GM20000 (cell line): ENCODE measurements around the gene CAMKMT.

Experiments used
- DNase-seq: peaks from one replicate; pipeline ENCODE4 v3.0.0; 2012; ENCODE audit warnings: low spot score
- TF ChIP-seq, protein P1 (sequence below): IDR thresholded peaks from 2 replicates; pipeline ENCODE4 v1.5.1; 2012; ENCODE audit warnings: mild to moderate bottlenecking, control low read depth; ENCODE audit errors: extremely low read depth, missing control alignments

CAMKMT gene

DNA sequence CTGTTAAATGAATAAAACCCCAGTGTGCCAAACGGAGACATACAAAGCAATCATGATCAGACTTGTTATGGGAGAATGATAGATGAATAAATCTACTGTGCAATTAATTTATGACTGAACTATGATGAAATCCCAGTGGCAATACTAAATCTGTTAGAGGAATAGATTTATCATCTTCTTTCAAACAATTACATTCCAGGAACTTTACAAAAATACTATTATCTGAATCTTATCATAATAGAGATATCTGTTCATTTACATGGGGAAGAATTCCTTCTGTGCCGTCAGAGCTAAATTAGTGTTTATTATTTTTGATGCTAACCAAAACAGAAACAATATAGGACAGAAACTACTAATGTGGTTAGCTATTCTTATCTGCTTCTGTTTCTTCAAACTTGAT lies 208.5 kb downstream of the CAMKMT start:
- TF ChIP-seq, protein P1, sequence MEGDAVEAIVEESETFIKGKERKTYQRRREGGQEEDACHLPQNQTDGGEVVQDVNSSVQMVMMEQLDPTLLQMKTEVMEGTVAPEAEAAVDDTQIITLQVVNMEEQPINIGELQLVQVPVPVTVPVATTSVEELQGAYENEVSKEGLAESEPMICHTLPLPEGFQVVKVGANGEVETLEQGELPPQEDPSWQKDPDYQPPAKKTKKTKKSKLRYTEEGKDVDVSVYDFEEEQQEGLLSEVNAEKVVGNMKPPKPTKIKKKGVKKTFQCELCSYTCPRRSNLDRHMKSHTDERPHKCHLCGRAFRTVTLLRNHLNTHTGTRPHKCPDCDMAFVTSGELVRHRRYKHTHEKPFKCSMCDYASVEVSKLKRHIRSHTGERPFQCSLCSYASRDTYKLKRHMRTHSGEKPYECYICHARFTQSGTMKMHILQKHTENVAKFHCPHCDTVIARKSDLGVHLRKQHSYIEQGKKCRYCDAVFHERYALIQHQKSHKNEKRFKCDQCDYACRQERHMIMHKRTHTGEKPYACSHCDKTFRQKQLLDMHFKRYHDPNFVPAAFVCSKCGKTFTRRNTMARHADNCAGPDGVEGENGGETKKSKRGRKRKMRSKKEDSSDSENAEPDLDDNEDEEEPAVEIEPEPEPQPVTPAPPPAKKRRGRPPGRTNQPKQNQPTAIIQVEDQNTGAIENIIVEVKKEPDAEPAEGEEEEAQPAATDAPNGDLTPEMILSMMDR = no peak
- DNase-seq = no peak

DNA sequence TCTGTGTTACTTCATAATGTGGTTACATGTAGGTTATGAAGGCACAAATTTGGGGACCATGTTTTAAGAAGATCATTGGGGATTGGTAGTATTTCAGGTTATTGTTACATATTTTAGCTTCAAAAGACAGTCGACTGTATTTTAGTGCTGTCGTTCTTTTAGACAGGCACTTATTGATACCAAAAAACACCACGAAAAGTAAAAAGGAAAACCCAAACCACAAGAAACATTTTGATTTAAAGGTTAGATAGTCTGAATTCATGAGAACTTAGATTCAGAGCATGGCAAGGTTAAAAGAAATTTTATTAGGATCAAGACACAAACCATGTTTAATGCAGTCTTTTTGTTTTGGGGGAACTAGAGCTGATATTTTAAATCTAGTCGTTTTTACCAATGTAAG lies 209.0 kb downstream of the CAMKMT start:
- DNase-seq = no peak
- TF ChIP-seq, protein P1 = no peak

DNA sequence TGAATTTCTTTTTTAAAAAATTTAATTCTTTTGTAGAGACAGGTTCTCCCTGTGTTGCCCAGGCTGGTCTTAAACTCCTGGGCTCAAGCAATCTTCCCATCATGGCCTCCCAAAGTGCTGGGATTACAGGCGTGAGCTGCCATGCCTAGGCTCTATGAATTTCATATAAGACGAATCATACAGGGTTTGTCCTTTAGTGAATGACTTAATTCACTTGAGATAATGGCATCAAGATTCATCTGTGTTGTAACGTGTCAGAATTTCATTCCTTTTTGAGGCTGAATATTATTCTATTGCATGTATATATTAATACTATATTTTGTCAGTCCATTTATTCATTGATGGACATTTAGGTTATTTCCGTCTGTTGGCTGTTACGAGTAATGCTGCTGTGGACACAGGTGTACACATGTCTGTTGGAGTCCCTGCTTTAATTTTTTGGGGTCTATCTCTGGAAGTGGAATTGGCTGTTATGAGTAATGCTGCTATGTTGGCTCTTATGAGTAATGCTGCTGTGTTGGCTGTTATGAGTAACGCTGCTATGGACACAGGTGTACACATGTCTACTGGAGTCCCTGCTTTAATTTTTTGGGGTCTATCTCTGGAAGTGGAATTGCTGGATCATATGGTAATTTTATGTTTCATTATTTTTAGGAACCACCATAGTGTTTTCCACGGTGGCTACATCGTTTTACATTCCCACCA lies 210.6 kb downstream of the CAMKMT start:
- TF ChIP-seq, protein P1 = no peak
- DNase-seq = no peak

- TF ChIP-seq, protein P1 = no peak
- no peak for DNase-seq
Measured at GRCh38 chr2:44573996-44574395, 212.2 kb downstream of the CAMKMT start.

GRCh38 chr2:44578471-44579093 lies 216.8 kb downstream of the CAMKMT start:
- DNase-seq = peak; percentile 65
- TF ChIP-seq, protein P1 = no peak

DNA sequence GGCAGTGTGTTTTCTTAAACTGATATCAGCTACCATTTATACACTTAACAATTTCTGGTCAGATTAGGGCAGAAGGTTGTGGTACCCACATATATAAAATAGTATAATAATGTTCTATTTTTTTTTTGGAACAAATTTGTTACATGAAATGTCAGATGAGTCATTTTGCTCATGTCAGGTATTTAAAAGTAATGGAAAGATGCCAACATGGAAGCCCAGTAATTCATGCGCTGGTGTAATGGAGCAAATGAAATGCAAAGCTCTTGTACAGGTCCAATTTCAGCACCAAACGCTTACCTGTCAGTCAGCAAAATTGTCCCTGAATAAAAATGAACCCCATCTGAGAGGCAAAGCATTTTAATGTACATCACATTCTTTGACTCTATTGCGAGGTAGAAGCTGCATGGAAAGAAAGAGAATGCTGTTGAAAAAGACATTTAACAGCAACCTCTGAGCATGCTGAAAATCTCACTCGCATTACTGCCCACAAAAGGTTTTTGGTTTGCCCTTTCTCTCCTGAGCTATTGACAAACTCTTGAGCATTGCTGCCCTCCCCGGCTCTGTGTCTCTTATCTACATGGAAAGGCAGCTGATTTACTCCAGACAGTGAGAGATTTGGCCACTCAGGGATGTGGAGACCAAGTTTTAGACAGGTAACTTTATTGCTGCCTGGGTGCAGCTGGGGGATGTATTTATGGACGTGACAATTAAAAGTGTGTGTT lies 217.5 kb downstream of the CAMKMT start:
- TF ChIP-seq, protein P1 = no peak
- DNase-seq = no peak

DNA sequence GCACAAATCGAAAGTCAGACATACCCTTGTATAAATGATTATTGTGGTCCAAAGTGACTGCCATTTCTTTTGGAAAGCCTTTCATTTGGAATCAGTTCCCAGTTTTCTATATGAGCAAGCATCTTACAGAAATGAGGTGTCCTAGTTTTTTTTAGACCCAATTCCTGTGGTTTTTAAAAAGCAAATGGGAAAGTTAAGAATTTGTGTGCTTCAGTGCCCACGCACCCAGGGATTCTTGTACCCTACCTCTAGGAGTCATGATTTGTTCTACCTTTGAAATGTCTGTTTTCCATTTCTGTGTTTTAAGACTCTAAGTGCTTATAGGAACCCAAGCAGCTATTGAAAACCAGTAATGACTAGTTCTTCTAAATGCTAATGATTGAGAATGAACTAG lies 218.1 kb downstream of the CAMKMT start:
- TF ChIP-seq, protein P1 = no peak
- no peak for DNase-seq
